OCI-LY1 (cell line): ENCODE results near the gene CDH1.

ENCODE experiments used
- H2AFZ ChIP-seq: fragments of 200-600 bp; sonication (generic), shearing (Covaris generic); 2 replicates; pipeline ENCODE4 v1.6.0; 2014; ENCODE audit warnings: antibody characterized with exemption, mild to moderate bottlenecking, low read length
- H3F3A ChIP-seq: fragments of 200-600 bp; sonication (generic), shearing (Covaris generic); 2 replicates; pipeline ENCODE4 v1.6.0; 2014; ENCODE audit warnings: mild to moderate bottlenecking, antibody characterized with exemption, low read length, moderate library complexity; ENCODE audit not compliant: insufficient read depth
- H3K27ac ChIP-seq: fragments of 200-600 bp; sonication (generic); 2 replicates; pipeline ENCODE4 v1.5.1; 2014; ENCODE audit warnings: low read length, mixed run types, mild to moderate bottlenecking, low read depth; ENCODE audit not compliant: poor library complexity, severe bottlenecking
- H3K27me3 ChIP-seq: fragments of 200-600 bp; sonication (generic); 2 replicates; pipeline ENCODE4 v1.6.0; 2014; ENCODE audit warnings: antibody characterized with exemption, mild to moderate bottlenecking, low read length, moderate library complexity; ENCODE audit not compliant: insufficient read depth
- H3K36me3 ChIP-seq: fragments of 200-600 bp; sonication (generic); 2 replicates; pipeline ENCODE4 v1.6.1; 2014; ENCODE audit warnings: mild to moderate bottlenecking, antibody characterized with exemption, low read length, moderate library complexity, mixed read lengths; ENCODE audit not compliant: insufficient read depth
- H3K4me1 ChIP-seq: fragments of 200-600 bp; sonication (generic); 2 replicates; pipeline ENCODE4 v1.5.1; 2014; ENCODE audit warnings: mild to moderate bottlenecking, low read length, moderate library complexity; ENCODE audit not compliant: insufficient read depth, severe bottlenecking
- H3K4me2 ChIP-seq: fragments of 200-600 bp; sonication (generic), shearing (Covaris generic); 2 replicates; pipeline ENCODE4 v1.6.1; 2014; ENCODE audit warnings: low read length
- H3K4me3 ChIP-seq: fragments of 200-600 bp; sonication (generic); 2 replicates; pipeline ENCODE4 v1.5.1; 2014; ENCODE audit warnings: low read length, low read depth, mild to moderate bottlenecking, mixed read lengths; ENCODE audit not compliant: poor library complexity, severe bottlenecking
- H3K79me2 ChIP-seq: fragments of 200-600 bp; shearing (Covaris generic); 2 replicates; pipeline ENCODE4 v1.6.1; 2016; ENCODE audit warnings: mixed run types, low read length, mixed read lengths; ENCODE audit not compliant: insufficient read depth
- H3K9ac ChIP-seq: fragments of 200-600 bp; sonication (generic), shearing (Covaris generic); 2 replicates; pipeline ENCODE4 v1.6.1; 2014; ENCODE audit warnings: mild to moderate bottlenecking, low read length, mixed read lengths
- H3K9me2 ChIP-seq: fragments of 200-600 bp; sonication (generic), shearing (Covaris generic); 2 replicates; pipeline ENCODE4 v1.6.1; 2014; ENCODE audit warnings: low read depth, mild to moderate bottlenecking, low read length, mixed read lengths
- H3K9me3 ChIP-seq: fragments of 200-600 bp; shearing (Covaris generic); 2 replicates; pipeline ENCODE4 v1.6.1; 2014; ENCODE audit warnings: low read length, mixed read lengths
- H4K20me1 ChIP-seq: fragments of 200-600 bp; sonication (generic), shearing (Covaris generic); 2 replicates; pipeline ENCODE4 v1.6.0; 2016; ENCODE audit warnings: mild to moderate bottlenecking, low read length; ENCODE audit not compliant: insufficient read depth
- EZH2 ChIP-seq: fragments of 200-600 bp; sonication (generic), shearing (Covaris generic); IDR thresholded peaks from 2 replicates; pipeline ENCODE4 v1.8.0; 2017; ENCODE audit warnings: borderline replicate concordance, mixed run types, mild to moderate bottlenecking, antibody characterized with exemption, low read length, moderate library complexity, mixed read lengths
- TF ChIP-seq, protein P1 (sequence below): fragments of 200-600 bp; sonication (generic), shearing (Covaris generic); IDR thresholded peaks from 2 replicates; pipeline ENCODE4 v1.5.1; 2017; ENCODE audit warnings: mild to moderate bottlenecking, antibody characterized with exemption, low read length, moderate library complexity, mixed read lengths

Gene CDH1

DNA sequence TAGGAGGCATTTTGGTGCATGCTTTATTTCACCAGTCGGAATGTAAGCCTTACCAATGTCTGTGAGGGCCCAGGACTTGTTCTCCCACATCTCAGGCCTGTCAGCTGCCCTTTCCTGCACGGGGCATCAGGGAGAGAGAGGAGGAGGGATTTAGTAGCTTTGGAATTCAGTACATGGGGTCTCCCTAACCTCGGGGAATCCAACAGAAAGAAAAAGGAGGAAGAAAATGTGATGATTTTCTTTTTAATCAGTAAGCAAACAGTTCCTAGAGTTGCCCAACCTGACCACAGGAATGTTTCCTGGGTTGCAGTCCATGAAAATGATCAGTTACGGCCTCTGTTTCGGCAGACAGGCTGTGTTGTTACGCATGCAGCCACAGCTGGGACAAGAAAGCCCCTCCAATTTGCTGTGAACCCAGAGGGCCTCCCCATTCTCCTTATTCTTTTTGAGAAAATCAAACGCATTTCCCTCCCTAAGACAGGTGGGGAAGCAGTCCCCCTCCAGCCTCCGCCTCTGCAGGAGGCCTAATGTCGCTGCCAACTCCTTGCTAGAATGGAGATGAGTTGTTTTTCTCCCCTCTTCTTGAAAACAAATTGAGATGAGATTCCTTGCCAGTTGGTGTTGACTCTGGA lies 53.2 kb downstream of the CDH1 start:
- Histone ChIP-seq H3K4me2 (no peak overlapping the region), H3K36me3 (no peaks in the 10 kb centered on the region), H3K79me2 (no peaks in the 10 kb centered on the region), H3K9me3 (no peaks in the 10 kb centered on the region), H3K27ac (no peak overlapping the region), H2AFZ (no peak overlapping the region), H3K4me3 (no peak overlapping the region), H3K4me1 (no peaks in the 10 kb centered on the region), H3K9me2 (no peaks in the 10 kb centered on the region), H3K9ac (no peak overlapping the region), H4K20me1 (no peaks in the 10 kb centered on the region), H3F3A (no peaks in the 10 kb centered on the region), H3K27me3 (no peaks in the 10 kb centered on the region)
- no peak for TF ChIP-seq EZH2
- TF ChIP-seq, protein P1, sequence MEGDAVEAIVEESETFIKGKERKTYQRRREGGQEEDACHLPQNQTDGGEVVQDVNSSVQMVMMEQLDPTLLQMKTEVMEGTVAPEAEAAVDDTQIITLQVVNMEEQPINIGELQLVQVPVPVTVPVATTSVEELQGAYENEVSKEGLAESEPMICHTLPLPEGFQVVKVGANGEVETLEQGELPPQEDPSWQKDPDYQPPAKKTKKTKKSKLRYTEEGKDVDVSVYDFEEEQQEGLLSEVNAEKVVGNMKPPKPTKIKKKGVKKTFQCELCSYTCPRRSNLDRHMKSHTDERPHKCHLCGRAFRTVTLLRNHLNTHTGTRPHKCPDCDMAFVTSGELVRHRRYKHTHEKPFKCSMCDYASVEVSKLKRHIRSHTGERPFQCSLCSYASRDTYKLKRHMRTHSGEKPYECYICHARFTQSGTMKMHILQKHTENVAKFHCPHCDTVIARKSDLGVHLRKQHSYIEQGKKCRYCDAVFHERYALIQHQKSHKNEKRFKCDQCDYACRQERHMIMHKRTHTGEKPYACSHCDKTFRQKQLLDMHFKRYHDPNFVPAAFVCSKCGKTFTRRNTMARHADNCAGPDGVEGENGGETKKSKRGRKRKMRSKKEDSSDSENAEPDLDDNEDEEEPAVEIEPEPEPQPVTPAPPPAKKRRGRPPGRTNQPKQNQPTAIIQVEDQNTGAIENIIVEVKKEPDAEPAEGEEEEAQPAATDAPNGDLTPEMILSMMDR = no peak

DNA sequence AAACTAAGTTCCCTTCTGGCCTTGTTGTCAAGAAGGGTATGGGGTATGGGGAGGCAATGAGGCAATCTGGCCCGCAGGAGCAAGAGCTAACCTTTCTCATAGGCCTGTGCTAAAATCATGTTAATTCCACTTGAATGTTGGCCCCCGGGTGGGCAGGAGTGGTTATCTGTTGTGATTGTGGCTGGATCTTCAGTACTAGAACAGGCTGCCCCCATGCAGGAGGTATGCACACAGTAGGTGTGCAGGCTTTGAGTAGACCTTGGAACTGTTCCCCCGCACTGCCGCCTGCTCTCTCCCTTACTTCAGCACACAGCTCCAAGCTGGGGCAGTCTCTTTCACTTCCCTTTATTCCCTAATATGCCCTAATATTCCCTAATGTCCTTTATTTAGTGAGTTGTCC lies 53.9 kb downstream of the CDH1 start:
- no peaks in the 10 kb centered on the region for H3K36me3 ChIP-seq
- H3K27me3 ChIP-seq = no peaks in the 10 kb centered on the region
- no peaks in the 10 kb centered on the region for H4K20me1 ChIP-seq
- H3K9ac ChIP-seq = no peak overlapping the region
- H2AFZ ChIP-seq = no peak overlapping the region
- no peak overlapping the region for H3K4me2 ChIP-seq
- H3K27ac ChIP-seq = no peak overlapping the region
- no peak overlapping the region for H3K4me3 ChIP-seq
- H3K9me3 ChIP-seq = no peaks in the 10 kb centered on the region
- no peaks in the 10 kb centered on the region for H3K9me2 ChIP-seq
- TF ChIP-seq, protein P1 = no peak
- no peak for TF ChIP-seq EZH2
- no peaks in the 10 kb centered on the region for H3F3A ChIP-seq
- H3K4me1 ChIP-seq = no peaks in the 10 kb centered on the region
- no peaks in the 10 kb centered on the region for H3K79me2 ChIP-seq

DNA sequence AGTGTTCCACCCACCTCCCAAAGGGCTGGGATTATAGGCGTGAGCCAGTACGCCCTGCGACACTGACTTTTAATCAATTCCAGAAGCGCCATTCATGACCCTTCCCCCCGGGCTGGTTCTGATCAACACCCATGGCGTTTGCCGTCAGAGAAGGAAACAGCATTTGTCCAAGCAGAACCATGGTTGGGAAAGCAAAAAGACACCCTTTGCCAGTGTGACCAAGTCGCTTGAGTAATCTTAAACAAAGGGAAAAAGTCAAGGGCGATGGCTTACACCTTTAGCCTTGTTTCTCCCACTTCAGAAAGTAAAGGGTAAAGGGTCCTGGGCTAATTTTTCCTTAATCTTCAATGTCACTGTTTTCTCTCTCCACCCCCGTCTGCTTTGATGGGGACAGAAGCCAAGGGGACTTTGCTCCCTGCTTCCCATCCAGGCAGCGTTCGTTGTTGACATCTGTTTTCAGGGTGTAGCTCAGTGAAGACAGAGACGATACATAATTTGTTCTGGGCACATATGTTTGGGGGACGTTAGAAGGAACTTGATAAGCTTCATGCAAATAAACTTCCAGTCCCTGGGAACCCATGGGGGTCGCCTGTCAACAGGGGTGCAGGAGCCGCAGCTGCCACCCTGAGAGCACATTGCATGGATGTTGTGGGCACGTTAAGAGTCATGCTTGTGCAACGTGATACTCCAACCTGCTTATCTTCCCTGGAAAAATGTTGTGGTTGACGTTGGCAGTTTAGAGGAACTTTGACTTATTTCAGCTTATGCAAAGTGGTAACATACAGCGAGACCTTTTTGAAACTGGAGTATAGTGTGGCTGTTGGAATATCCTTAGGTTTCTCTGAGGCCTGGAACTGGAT lies 55.6 kb downstream of the CDH1 start:
- Histone ChIP-seq H3K27me3 (no peaks in the 10 kb centered on the region), H3K9me2 (no peaks in the 10 kb centered on the region), H3K9ac (no peak overlapping the region), H3F3A (no peaks in the 10 kb centered on the region), H3K4me3 (no peak overlapping the region), H3K9me3 (no peaks in the 10 kb centered on the region), H3K36me3 (no peaks in the 10 kb centered on the region), H3K79me2 (no peaks in the 10 kb centered on the region), H4K20me1 (no peaks in the 10 kb centered on the region), H3K4me2 (no peak overlapping the region), H3K4me1 (no peaks in the 10 kb centered on the region), H3K27ac (no peak overlapping the region), H2AFZ (no peak overlapping the region)
- TF ChIP-seq, protein P1 = no peak
- no peak for TF ChIP-seq EZH2
